ENCODE results near the gene PLEKHG4B.

- TF ChIP-seq CTCF (optimal IDR thresholded peaks at IDR 0.05 in 1 of 3, IDR thresholded peaks at IDR 0.05 in 1 of 3, conservative IDR thresholded peaks at IDR 0.05 in 1 of 3; ENCODE audit: extremely low read depth in 1 of 3, insufficient read depth in 2 of 3, low read length in 3 of 3) (no peak), EZH2 (IDR thresholded peaks at IDR 0.05; ENCODE audit: low read length) (no peak)
These were observed 8.9 kb upstream of the PLEKHG4B start for GRCh38 chr5:83029-83428.

Data from keratinocyte (primary cell).